ENCODE data around the gene MECP2.

Gene MECP2

DNA sequence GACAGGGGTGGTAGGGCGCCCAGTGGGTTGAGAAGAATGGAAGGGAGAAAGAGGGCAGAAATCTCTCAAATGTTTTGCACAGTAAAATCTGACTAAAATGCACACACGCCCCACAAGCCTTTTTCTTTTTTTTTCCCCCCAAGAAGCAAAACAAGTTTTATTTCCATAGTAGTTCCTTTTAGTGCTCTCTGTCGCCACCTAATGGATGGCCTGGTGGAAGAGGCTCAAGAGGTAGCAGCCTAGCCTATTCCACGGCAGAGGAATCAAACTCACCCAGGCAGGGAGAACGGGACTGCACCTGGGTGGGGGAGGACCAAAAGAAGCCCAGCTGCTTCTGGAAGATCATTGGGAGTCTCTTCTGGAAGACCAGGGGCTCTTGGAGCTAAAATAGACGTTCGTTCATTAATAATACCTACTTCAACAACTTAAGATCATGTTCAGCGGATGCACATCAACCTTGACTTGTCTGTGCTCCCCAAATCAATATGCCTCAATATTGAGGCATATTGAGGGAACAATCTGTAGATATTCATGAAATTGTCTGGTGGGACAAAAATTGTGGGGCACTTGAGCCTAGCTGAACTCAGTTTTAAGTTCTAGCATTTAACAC lies 46.2 kb downstream of the MECP2 start:
- Histone ChIP-seq H3K4me3 (replicated peaks; ENCODE audit: insufficient read depth, low read length) (no peak overlapping the region), H3K27me3 (ENCODE audit: insufficient read depth, poor library complexity, severe bottlenecking) (no peaks in the 10 kb centered on the region), H3K27ac (replicated peaks) (no peak overlapping the region; the same call in 1 of the 2 replicates)
- TF ChIP-seq, protein P1, sequence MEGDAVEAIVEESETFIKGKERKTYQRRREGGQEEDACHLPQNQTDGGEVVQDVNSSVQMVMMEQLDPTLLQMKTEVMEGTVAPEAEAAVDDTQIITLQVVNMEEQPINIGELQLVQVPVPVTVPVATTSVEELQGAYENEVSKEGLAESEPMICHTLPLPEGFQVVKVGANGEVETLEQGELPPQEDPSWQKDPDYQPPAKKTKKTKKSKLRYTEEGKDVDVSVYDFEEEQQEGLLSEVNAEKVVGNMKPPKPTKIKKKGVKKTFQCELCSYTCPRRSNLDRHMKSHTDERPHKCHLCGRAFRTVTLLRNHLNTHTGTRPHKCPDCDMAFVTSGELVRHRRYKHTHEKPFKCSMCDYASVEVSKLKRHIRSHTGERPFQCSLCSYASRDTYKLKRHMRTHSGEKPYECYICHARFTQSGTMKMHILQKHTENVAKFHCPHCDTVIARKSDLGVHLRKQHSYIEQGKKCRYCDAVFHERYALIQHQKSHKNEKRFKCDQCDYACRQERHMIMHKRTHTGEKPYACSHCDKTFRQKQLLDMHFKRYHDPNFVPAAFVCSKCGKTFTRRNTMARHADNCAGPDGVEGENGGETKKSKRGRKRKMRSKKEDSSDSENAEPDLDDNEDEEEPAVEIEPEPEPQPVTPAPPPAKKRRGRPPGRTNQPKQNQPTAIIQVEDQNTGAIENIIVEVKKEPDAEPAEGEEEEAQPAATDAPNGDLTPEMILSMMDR (IDR thresholded peaks at IDR 0.05; ENCODE audit: insufficient read depth, low read length), result peak; percentile 34
- no peak for TF ChIP-seq POLR2AphosphoS5 (IDR thresholded peaks at IDR 0.05; ENCODE audit: low read depth)
- no peak for TF ChIP-seq GABPA (IDR thresholded peaks at IDR 0.05; ENCODE audit: low read depth)
- TF ChIP-seq SPI1 (IDR thresholded peaks at IDR 0.05; ENCODE audit: borderline replicate concordance, low read depth), result no peak
- no peak for TF ChIP-seq REST (IDR thresholded peaks at IDR 0.05; ENCODE audit: insufficient replicate concordance, low read depth)
- peak in 1 of 2 experiments; percentile 72 for DNase-seq (ENCODE audit: low read depth in 1 of 2, low spot score in 1 of 2)

- DNase-seq (ENCODE audit: low read depth in 1 of 2, low spot score in 1 of 2), result no peak
- H3K27me3 ChIP-seq (ENCODE audit: insufficient read depth, poor library complexity, severe bottlenecking), result no peaks in the 10 kb centered on the region
- TF ChIP-seq REST (IDR thresholded peaks at IDR 0.05; ENCODE audit: insufficient replicate concordance, low read depth), result no peak
- TF ChIP-seq GABPA (IDR thresholded peaks at IDR 0.05; ENCODE audit: low read depth), result no peak
- H3K4me3 ChIP-seq (replicated peaks; ENCODE audit: insufficient read depth, low read length), result no peak overlapping the region
- H3K27ac ChIP-seq (replicated peaks), result peak overlapping the region; percentile 23; the same call in 1 of the 2 replicates
These were observed 47.4 kb downstream of the MECP2 start for GRCh38 chrX:154050113-154050495.

GRCh38 chrX:154049209-154050112 lies 48.1 kb downstream of the MECP2 start:
- H3K27me3 ChIP-seq (ENCODE audit: insufficient read depth, poor library complexity, severe bottlenecking), result no peaks in the 10 kb centered on the region
- H3K4me3 ChIP-seq (replicated peaks; ENCODE audit: insufficient read depth, low read length), result no peak overlapping the region
- no peak overlapping the region; the same call in 1 of the 2 replicates for H3K27ac ChIP-seq (replicated peaks)
- DNase-seq (ENCODE audit: low read depth in 1 of 2, low spot score in 1 of 2), result no peak
- TF ChIP-seq, protein P1 (IDR thresholded peaks at IDR 0.05; ENCODE audit: insufficient read depth, low read length), result no peak
- no peak for TF ChIP-seq POLR2AphosphoS5 (IDR thresholded peaks at IDR 0.05; ENCODE audit: low read depth)
- TF ChIP-seq REST (IDR thresholded peaks at IDR 0.05; ENCODE audit: insufficient replicate concordance, low read depth), result no peak
- TF ChIP-seq SPI1 (IDR thresholded peaks at IDR 0.05; ENCODE audit: borderline replicate concordance, low read depth), result no peak
- no peak for TF ChIP-seq GABPA (IDR thresholded peaks at IDR 0.05; ENCODE audit: low read depth)
